K562 (cell line): Measurements from ENCODE around the gene PRMT7. TPM values are rescaled to one million over a fixed set of nuclear protein-coding genes. Genes with fewer than 3 reads are reported as not detected.

Source experiments
- ATAC-seq: fragments of 200-7000 bp; cut with Tn5 transposase; 3 replicates; pipeline ENCODE4 v1.9.1; 2020; ENCODE audit warnings: moderate library complexity
- BruUV-seq: library from RNA; stranded (reverse); fragments of 400-500 nt; replicated peaks from 2 replicates; lab custom pipeline; 2021; lab: Mats Ljungman, UMichigan
- CTCF ChIA-PET: fragments of 300-600 bp; formaldehyde crosslinking; extraction: SDS; loops from one replicate; lab custom pipeline; 2021; ENCODE audit warnings: low intra/inter-chr PET ratio; lab: Yijun Ruan, JAX
- POLR2A ChIA-PET: fragments of 300-600, 350-650 bp; sonication (Branson Sonifier 250); formaldehyde crosslinking; extraction: SDS; loops from one replicate; lab custom pipeline; 2021; ENCODE audit warnings: antibody characterized with exemption, inconsistent platforms; lab: Yijun Ruan, JAX
- DNase-seq, 4 experiments: peaks; one replicate each; pipeline versions ENCODE4 v3.0.0 to v3.0.0-alpha.2; 2011 to 2018; ENCODE audit warnings: low spot score in 3 of 4, mixed read lengths in 3 of 4; ENCODE audit errors: extremely low read depth in 1 of 4
- FAIRE-seq: peaks from 2 replicates; lab custom pipeline; 2011; peaks lifted over from hg19 to GRCh38; lab: Jason Lieb, UNC
- H2AFZ ChIP-seq: 2 replicates; pipeline ENCODE4 v1.6.0; 2011; ENCODE audit warnings: low read depth, low read length, control low read depth, inconsistent platforms
- H3K27ac ChIP-seq: fragments of 200-600 bp; 3 replicates; pipeline ENCODE4 v1.8.0; 2011; ENCODE audit warnings: low read depth, mild to moderate bottlenecking, control low read depth, inconsistent platforms, low read length, moderate library complexity, mixed read lengths; ENCODE audit errors: extremely low read depth
- H3K27me3 ChIP-seq, 2 experiments: fragments of 300-600 bp in 1 of 2; 2 replicates in 1 of 2; 3 replicates in 1 of 2; pipeline versions ENCODE4 v1.6.0 to v1.8.0; 2011; ENCODE audit warnings: inconsistent platforms in 2 of 2, low read length in 2 of 2, mild to moderate bottlenecking in 1 of 2, mixed read lengths in 1 of 2, moderate library complexity in 1 of 2; ENCODE audit not compliant: control insufficient read depth in 2 of 2, insufficient read depth in 2 of 2
- H3K36me3 ChIP-seq: fragments of 300-600 bp; 3 replicates; pipeline ENCODE4 v1.8.0; 2011; ENCODE audit warnings: mild to moderate bottlenecking, low read length, inconsistent platforms; ENCODE audit not compliant: control insufficient read depth, insufficient read depth
- H3K4me1 ChIP-seq, 2 experiments: fragments of 200-600 bp in 1 of 2; replicated peaks in 1 of 2; 2 replicates in 1 of 2; 3 replicates in 1 of 2; pipeline versions ENCODE4 v1.5.1 to v1.8.0; 2011; ENCODE audit warnings: inconsistent platforms in 2 of 2, low read length in 2 of 2, mild to moderate bottlenecking in 1 of 2, mixed read lengths in 1 of 2, moderate library complexity in 1 of 2; ENCODE audit not compliant: control insufficient read depth in 2 of 2, insufficient read depth in 2 of 2
- H3K4me2 ChIP-seq: 2 replicates; pipeline ENCODE4 v1.6.1; 2011; ENCODE audit warnings: low read length, control low read depth, inconsistent platforms, mixed read lengths; ENCODE audit not compliant: insufficient read depth
- H3K4me3 ChIP-seq: fragments of 200-600 bp; sonication (generic), shearing (Covaris generic); 2 replicates; pipeline ENCODE4 v1.5.1; 2016; ENCODE audit warnings: control low read depth, inconsistent platforms
- H3K79me2 ChIP-seq: fragments of 200-600 bp; 3 replicates; pipeline ENCODE4 v1.8.0; 2011; ENCODE audit warnings: low read length, inconsistent platforms; ENCODE audit not compliant: control insufficient read depth, insufficient read depth
- H3K9ac ChIP-seq, 2 experiments: 2 replicates each; pipeline versions ENCODE4 v1.6.0 to v1.6.1; 2011; ENCODE audit warnings: low read depth in 2 of 2, low read length in 2 of 2, control low read depth in 1 of 2, inconsistent platforms in 1 of 2, mild to moderate bottlenecking in 1 of 2, mixed read lengths in 1 of 2; ENCODE audit not compliant: insufficient read depth in 1 of 2
- H3K9me1 ChIP-seq: one replicate; pipeline ENCODE4 v1.6.0; 2011; ENCODE audit warnings: inconsistent platforms, mild to moderate bottlenecking, low read length, moderate library complexity; ENCODE audit not compliant: control insufficient read depth, insufficient read depth
- H3K9me3 ChIP-seq: replicated peaks from 2 replicates; pipeline ENCODE4 v1.5.1; 2011; ENCODE audit warnings: low read depth, low read length, inconsistent platforms; ENCODE audit not compliant: control insufficient read depth, insufficient read depth
- H4K20me1 ChIP-seq: replicated peaks from 2 replicates; pipeline ENCODE4 v1.6.1; 2011; ENCODE audit warnings: low read length, inconsistent platforms, mixed read lengths; ENCODE audit not compliant: control insufficient read depth, insufficient read depth
- ARID3B ChIP-seq: fragments of 250-450 bp; sonication (Bioruptor Pico); IDR thresholded peaks from 2 replicates; pipeline ENCODE4 v1.4.0; 2020; ENCODE audit warnings: borderline replicate concordance
- EP400 ChIP-seq: fragments of 450-650 bp; IDR thresholded peaks from 2 replicates; pipeline ENCODE4 v1.6.1; 2017; ENCODE audit warnings: antibody characterized with exemption, mild to moderate bottlenecking, moderate library complexity
- GTF2F1 ChIP-seq: IDR thresholded peaks from 2 replicates; pipeline ENCODE4 v1.6.1; 2011; ENCODE audit warnings: low read depth, low read length, improper control_type of control experiment
- KAT8 ChIP-seq: fragments of 450-650 bp; IDR thresholded peaks from 2 replicates; pipeline ENCODE4 v1.6.1; 2016; ENCODE audit warnings: low read depth, mild to moderate bottlenecking
- KLF6 ChIP-seq: fragments of 250-450 bp; sonication (Bioruptor Pico); IDR thresholded peaks from 2 replicates; pipeline ENCODE4 v1.4.0; 2020; ENCODE audit warnings: mild to moderate bottlenecking, moderate library complexity, borderline replicate concordance
- MAFG ChIP-seq: fragments of 450-650 bp; conservative IDR thresholded peaks from 2 replicates; pipeline ENCODE4 v1.6.1; 2016; ENCODE audit warnings: missing genetic modification characterization, missing compliant biosample characterization
- PHB2 ChIP-seq: fragments of 450-650 bp; IDR thresholded peaks from 2 replicates; pipeline ENCODE4 v1.6.1; 2017; ENCODE audit warnings: low read depth
- SIN3B ChIP-seq: fragments of 450-650 bp; IDR thresholded peaks from 2 replicates; pipeline ENCODE4 v1.6.1; 2017; ENCODE audit warnings: low read depth, mild to moderate bottlenecking, moderate library complexity
- SOX6 ChIP-seq: fragments of 450-650 bp; IDR thresholded peaks from 2 replicates; pipeline ENCODE4 v1.6.1; 2014; ENCODE audit warnings: mild to moderate bottlenecking
- STAT6 ChIP-seq: sonication (generic); formaldehyde crosslinking; IDR thresholded peaks from 2 replicates; pipeline ENCODE4 v1.8.1; 2023; ENCODE audit warnings: mild to moderate bottlenecking, missing genetic modification reagents
- THAP7 ChIP-seq: fragments of 250-450 bp; sonication (Bioruptor Pico); IDR thresholded peaks from 2 replicates; pipeline ENCODE4 v1.5.0; 2021
- ZFP91 ChIP-seq: sonication (generic); formaldehyde crosslinking; IDR thresholded peaks from 2 replicates; pipeline ENCODE4 v1.8.0; 2022; ENCODE audit warnings: mild to moderate bottlenecking, missing genetic modification reagents
- ZNF121 ChIP-seq: sonication (generic); formaldehyde crosslinking; conservative IDR thresholded peaks from 2 replicates; pipeline ENCODE4 v1.8.0; 2022; ENCODE audit warnings: missing genetic modification reagents
- ZNF785 ChIP-seq: fragments of 250-450 bp; sonication (Bioruptor Pico); IDR thresholded peaks from 2 replicates; pipeline ENCODE4 v1.4.0; 2020; ENCODE audit warnings: mild to moderate bottlenecking
- WGBS: fragments of 100-300 bp; shearing (Covaris generic); methylation state at CpG from one replicate; pipeline ENCODE4 v1.1.6; 2016; ENCODE audit warnings: low coverage, mixed read lengths; ENCODE audit not compliant: insufficient coverage; ENCODE audit errors: missing lambda C conversion rate; 5-methylcytosine and 5-hydroxymethylcytosine counted together
- in situ Hi-C: fragments of 300-500 bp; cut with MboI; formaldehyde crosslinking; loops from 4 replicates; pipeline ENCODE4 v1.15.0; 2018; ENCODE audit warnings: inconsistent platforms, mixed read lengths
- intact Hi-C: fragments of 100-400 bp; cut with micrococcal nuclease; formaldehyde crosslinking; loops from 2 replicates; pipeline ENCODE4 v1.14.2; 2022
- polyA plus RNA-seq, 8 experiments: library from polyadenylated mRNA; depleted of rRNA in 4 of 8; stranded (reverse) in 5 of 8; unstranded in 3 of 8; fragments of >200 nt; fragmentation: Nextera tagmentation in 2 of 8; fragmentation: Illumina TruSeq in 1 of 8; extraction: Ambion mirVana in 2 of 8; extraction: Trizol in 1 of 8; gene quantifications; 2 replicates each; pipeline versions ENCODE4 v1.2.1 to v1.2.3, GENCODE V29; 2011 to 2014; ENCODE audit warnings: inconsistent platforms in 1 of 8, missing spikeins in 1 of 8
- total RNA-seq, 7 experiments: library from RNA; depleted of rRNA in 6 of 7; stranded (reverse); fragments of >200 nt in 6 of 7; fragmentation: Illumina TruSeq in 2 of 7; extraction: Trizol in 2 of 7; gene quantifications; 2 replicates each; pipeline versions ENCODE4 v1.2.1 to v1.2.3, GENCODE V29; 2011 to 2021; ENCODE audit warnings: low replicate concordance in 1 of 7

PRMT7 gene
- total and polyA plus RNA-seq, 9 of the 15 experiments (the other 6 are each of a cell fraction or from before 2014, with no cell fraction given) = 6.4 to 88.8 (median 73.1) TPM

- CTCF ChIA-PET = no interaction called here
- POLR2A ChIA-PET = interaction anchor here (0.6 to 1.3 kb wide), 2 partner anchors 9 to 250 kb away, joined by 3 read pairs; no protein-coding TSS in a partner anchor
- Histone ChIP-seq H3K27ac (no peak overlapping the region; the same call in 2 of the 3 replicates), H3K36me3 (peaks cover 93% of the 10 kb centered on the region), H3K9me1 (no peaks in the 10 kb centered on the region), H3K4me3 (no peak overlapping the region), H4K20me1 (no peaks in the 10 kb centered on the region; the same call in 1 of the 2 replicates), H3K4me1 (peaks cover 3 to 6% of the 10 kb centered on the region in 2 experiments; a peak in 3 of 5 replicates), H3K27me3 (no peaks in the 10 kb centered on the region), H2AFZ (no peak overlapping the region), H3K9ac (no peak overlapping the region), H3K4me2 (no peak overlapping the region), H3K9me3 (no peaks in the 10 kb centered on the region), H3K79me2 (no peaks in the 10 kb centered on the region)
- ATAC-seq = no peak
- TF ChIP-seq ZNF121 (CRISPR knock-in tag) (no peak), SIN3B (no peak), KAT8 (no peak), MAFG (tag) (no peak), ARID3B (CRISPR knock-in tag) (no peak), STAT6 (no peak), ZFP91 (CRISPR knock-in tag) (no peak), EP400 (no peak), PHB2 (no peak), GTF2F1 (no peak), SOX6 (no peak), ZNF785 (CRISPR knock-in tag) (no peak), KLF6 (no peak), THAP7 (no peak)
- in situ Hi-C loops (no loop called here), intact Hi-C loops (no loop called here)
- no TSS peak for BruUV-seq
- DNase-seq = no peak
- 90% methylated on average over 7 of the region's 7 CpGs for whole genome bisulfite sequencing
- no peak for FAIRE-seq
These were observed 32.3 kb downstream of the PRMT7 start for GRCh38 chr16:68343137-68343536.
